ENCODE data around the gene HNRNPA1. TPM values are rescaled to one million over a fixed set of nuclear protein-coding genes. Genes with fewer than 3 reads are reported as not detected.

The HNRNPA1 gene
- total and polyA plus RNA-seq, 9 of the 15 experiments (the other 6 are each of a cell fraction or from before 2014, with no cell fraction given), result 1,166 to 2,703 (median 1,815) TPM

GRCh38 chr12:54300732-54301427 is 20.4 kb downstream of the HNRNPA1 start, which contains the start of gene NFE2 (continued):
- TF ChIP-seq, protein P1, sequence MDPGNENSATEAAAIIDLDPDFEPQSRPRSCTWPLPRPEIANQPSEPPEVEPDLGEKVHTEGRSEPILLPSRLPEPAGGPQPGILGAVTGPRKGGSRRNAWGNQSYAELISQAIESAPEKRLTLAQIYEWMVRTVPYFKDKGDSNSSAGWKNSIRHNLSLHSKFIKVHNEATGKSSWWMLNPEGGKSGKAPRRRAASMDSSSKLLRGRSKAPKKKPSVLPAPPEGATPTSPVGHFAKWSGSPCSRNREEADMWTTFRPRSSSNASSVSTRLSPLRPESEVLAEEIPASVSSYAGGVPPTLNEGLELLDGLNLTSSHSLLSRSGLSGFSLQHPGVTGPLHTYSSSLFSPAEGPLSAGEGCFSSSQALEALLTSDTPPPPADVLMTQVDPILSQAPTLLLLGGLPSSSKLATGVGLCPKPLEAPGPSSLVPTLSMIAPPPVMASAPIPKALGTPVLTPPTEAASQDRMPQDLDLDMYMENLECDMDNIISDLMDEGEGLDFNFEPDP (CRISPR knock-in tag; IDR thresholded peaks at IDR 0.05), result no peak
- TF ChIP-seq RFX1 (IDR thresholded peaks at IDR 0.05) (no peak), SP2 (IDR thresholded peaks at IDR 0.05; ENCODE audit: extremely low read depth, low read depth, low read length, poor library complexity, severe bottlenecking) (no peak), YY1 (IDR thresholded peaks at IDR 0.05; ENCODE audit: borderline replicate concordance in 1 of 3, control insufficient read depth in 1 of 3, extremely low read depth in 1 of 3, insufficient read depth in 3 of 3, insufficient read length in 1 of 3, insufficient replicate concordance in 2 of 3, low read depth in 1 of 3, low read length in 2 of 3) (peak in 2 of 3 experiments; percentile 43 to 70), SRF (CRISPR knock-in tag; IDR thresholded peaks at IDR 0.05) (no peak), SLC30A9 (CRISPR knock-in tag; IDR thresholded peaks at IDR 0.05) (no peak), ZSCAN32 (CRISPR knock-in tag; IDR thresholded peaks at IDR 0.05) (no peak), NFIX (CRISPR knock-in tag; IDR thresholded peaks at IDR 0.05; ENCODE audit: low read depth) (no peak), ZFPM2 (CRISPR knock-in tag; IDR thresholded peaks at IDR 0.05) (no peak), POLR2AphosphoS5 (IDR thresholded peaks at IDR 0.05; ENCODE audit: control insufficient read depth, insufficient read depth, low read depth, low read length) (peak; percentile 67; the same call in 1 of the 2 replicates), STAT5A (IDR thresholded peaks at IDR 0.05; ENCODE audit: borderline replicate concordance, low read length) (no peak), ZFP1 (CRISPR knock-in tag; IDR thresholded peaks at IDR 0.05) (no peak)
- TF ChIP-seq, protein P2, sequence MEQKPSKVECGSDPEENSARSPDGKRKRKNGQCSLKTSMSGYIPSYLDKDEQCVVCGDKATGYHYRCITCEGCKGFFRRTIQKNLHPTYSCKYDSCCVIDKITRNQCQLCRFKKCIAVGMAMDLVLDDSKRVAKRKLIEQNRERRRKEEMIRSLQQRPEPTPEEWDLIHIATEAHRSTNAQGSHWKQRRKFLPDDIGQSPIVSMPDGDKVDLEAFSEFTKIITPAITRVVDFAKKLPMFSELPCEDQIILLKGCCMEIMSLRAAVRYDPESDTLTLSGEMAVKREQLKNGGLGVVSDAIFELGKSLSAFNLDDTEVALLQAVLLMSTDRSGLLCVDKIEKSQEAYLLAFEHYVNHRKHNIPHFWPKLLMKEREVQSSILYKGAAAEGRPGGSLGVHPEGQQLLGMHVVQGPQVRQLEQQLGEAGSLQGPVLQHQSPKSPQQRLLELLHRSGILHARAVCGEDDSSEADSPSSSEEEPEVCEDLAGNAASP (IDR thresholded peaks at IDR 0.05), result no peak
- TF ChIP-seq, protein P3, sequence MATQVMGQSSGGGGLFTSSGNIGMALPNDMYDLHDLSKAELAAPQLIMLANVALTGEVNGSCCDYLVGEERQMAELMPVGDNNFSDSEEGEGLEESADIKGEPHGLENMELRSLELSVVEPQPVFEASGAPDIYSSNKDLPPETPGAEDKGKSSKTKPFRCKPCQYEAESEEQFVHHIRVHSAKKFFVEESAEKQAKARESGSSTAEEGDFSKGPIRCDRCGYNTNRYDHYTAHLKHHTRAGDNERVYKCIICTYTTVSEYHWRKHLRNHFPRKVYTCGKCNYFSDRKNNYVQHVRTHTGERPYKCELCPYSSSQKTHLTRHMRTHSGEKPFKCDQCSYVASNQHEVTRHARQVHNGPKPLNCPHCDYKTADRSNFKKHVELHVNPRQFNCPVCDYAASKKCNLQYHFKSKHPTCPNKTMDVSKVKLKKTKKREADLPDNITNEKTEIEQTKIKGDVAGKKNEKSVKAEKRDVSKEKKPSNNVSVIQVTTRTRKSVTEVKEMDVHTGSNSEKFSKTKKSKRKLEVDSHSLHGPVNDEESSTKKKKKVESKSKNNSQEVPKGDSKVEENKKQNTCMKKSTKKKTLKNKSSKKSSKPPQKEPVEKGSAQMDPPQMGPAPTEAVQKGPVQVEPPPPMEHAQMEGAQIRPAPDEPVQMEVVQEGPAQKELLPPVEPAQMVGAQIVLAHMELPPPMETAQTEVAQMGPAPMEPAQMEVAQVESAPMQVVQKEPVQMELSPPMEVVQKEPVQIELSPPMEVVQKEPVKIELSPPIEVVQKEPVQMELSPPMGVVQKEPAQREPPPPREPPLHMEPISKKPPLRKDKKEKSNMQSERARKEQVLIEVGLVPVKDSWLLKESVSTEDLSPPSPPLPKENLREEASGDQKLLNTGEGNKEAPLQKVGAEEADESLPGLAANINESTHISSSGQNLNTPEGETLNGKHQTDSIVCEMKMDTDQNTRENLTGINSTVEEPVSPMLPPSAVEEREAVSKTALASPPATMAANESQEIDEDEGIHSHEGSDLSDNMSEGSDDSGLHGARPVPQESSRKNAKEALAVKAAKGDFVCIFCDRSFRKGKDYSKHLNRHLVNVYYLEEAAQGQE (IDR thresholded peaks at IDR 0.05; ENCODE audit: borderline replicate concordance), result no peak; the same call in 1 of the 2 replicates
- TF ChIP-seq, protein P3 (CRISPR knock-in tag; IDR thresholded peaks at IDR 0.05; ENCODE audit: low read depth), result no peak
- TF ChIP-seq, protein P4, sequence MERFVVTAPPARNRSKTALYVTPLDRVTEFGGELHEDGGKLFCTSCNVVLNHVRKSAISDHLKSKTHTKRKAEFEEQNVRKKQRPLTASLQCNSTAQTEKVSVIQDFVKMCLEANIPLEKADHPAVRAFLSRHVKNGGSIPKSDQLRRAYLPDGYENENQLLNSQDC (CRISPR knock-in tag; IDR thresholded peaks at IDR 0.05), result no peak

Measured in K562 (cell line).